Limb (tissue), 2 donors: ENCODE results near the gene ACP1.

Source experiments
- DNase-seq, 2 donors: peaks; one replicate each; pipeline ENCODE4 v3.0.0-alpha.2; 2016; ENCODE audit errors: extremely low spot score in 2 of 2

The ACP1 gene

DNA sequence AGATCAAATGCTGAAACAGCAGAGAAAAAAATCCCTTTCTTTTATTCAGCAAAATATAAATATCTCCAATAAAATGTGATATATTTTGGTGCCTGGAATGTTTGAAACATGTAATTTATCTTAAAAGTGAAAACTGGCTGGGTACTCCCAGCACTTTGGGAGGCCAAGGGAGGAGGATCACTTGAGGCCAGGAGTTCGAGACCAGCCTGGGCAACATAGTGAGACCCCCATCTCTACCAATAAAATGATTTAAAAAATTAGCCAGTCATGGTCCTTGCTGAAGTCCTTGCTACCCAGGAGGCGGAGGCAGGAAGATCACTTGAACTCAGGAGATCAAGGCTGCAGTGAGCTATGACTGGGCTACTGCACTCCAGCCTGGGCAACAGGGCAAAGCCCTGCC lies 9.6 kb upstream of the ACP1 start:
- no peak for DNase-seq

DNA sequence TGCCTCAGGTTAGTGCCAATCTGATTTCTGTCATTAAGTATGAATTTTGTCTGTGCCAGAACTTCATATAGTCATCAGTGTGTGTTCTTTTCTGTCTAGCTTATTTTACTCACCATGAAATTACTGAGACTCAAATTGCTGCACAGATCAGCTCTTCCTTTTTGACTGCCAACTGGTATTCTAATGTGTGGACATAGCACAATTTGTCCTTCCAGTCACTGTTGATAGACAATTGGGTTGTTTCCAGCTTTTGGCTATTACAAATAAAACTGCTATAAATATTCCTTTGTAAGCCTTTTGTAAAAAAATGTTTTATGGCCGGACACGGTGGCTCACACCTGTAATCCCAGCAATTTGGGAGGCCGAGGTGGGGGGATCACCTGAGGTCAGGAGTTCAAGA lies 8.7 kb upstream of the ACP1 start:
- DNase-seq, result no peak

GRCh38 chr2:257429-257828 lies 7.3 kb upstream of the ACP1 start:
- no peak for DNase-seq

DNA sequence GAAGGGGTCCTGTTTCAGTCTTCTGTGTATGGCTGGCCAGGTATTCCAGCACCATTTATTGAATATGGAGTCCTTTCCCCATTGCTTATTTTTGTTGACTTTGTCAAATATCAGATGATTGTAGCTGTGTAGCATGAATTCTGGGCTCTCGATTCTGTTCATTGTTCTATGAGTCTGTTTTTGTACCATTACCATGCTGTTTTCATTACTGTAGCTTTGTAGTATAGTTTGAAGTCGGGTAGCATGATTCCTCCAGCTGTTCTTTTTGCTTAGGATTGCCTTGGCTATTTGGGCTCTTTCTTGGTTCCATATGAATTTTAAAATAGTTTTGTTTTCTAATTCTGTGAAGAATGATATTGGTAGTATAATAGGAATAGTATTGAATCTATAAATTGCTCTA lies 6.9 kb upstream of the ACP1 start:
- no peak for DNase-seq

- no peak for DNase-seq
Observed at GRCh38 chr2:258933-259332, 5.8 kb upstream of the ACP1 start.

DNA sequence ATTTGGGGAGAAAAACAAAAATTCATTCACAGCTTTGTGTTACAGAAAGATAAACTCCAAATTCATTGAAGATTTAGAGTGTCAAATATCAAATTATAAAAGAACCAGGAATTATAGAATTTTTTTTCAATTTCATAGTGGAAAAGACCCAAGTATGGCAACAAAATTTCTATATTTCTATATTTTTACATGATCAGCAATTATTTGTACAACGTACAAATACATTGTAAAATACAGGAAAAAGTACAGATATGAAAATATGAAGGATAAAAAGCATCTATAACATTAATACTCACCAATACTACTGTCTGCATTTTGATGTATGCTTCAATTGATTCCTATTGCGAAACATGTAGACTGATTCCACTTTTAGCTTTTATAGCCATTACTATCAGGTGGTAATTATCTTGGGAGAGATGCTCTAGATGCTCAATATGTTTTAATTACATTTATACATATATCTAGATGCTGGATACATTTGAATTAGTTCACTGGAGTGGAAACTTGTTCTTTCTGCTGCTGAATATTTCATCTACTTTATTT lies 4.9 kb upstream of the ACP1 start:
- no peak for DNase-seq

- DNase-seq, result no peak
Observed at GRCh38 chr2:260507-261161, 4.1 kb upstream of the ACP1 start.

- DNase-seq, result no peak
Observed at GRCh38 chr2:262117-262516, 2.6 kb upstream of the ACP1 start.

DNA sequence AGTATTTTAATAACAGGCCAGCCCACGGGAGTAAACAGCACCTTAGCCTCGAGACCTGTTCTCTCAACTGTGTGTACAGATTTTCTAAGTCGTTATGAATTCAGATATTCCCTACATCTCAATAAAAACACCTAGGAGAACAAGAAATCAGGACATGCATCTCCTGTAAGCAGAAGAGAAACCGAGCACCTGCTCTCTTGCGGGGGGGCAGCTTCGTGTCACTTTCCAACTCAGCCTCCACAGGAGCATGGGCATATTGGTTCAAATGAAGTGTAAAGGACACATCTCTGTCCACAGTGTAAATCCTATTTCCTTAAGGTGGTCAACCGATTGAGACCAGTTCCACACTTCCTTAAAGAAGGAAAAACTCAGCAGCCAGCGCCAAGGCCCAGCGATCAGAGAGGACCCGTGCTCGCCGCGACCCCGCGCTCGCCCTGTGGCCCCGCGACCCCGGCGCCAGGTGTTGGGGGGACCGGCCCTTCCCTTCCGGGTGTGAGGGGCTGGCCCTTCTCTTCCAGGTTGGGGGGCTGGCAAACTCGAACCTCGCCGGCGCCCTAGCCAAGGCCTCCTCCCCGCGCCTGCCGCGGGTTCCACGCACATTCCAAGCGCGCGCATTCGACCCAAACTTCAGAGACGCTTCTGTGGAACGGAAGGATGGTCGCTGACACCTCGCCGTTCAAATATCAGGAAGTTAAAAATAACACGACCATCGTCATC lies 1.6 kb upstream of the ACP1 start:
- DNase-seq, result peak in 1 of 2 donors; percentile 35

DNA sequence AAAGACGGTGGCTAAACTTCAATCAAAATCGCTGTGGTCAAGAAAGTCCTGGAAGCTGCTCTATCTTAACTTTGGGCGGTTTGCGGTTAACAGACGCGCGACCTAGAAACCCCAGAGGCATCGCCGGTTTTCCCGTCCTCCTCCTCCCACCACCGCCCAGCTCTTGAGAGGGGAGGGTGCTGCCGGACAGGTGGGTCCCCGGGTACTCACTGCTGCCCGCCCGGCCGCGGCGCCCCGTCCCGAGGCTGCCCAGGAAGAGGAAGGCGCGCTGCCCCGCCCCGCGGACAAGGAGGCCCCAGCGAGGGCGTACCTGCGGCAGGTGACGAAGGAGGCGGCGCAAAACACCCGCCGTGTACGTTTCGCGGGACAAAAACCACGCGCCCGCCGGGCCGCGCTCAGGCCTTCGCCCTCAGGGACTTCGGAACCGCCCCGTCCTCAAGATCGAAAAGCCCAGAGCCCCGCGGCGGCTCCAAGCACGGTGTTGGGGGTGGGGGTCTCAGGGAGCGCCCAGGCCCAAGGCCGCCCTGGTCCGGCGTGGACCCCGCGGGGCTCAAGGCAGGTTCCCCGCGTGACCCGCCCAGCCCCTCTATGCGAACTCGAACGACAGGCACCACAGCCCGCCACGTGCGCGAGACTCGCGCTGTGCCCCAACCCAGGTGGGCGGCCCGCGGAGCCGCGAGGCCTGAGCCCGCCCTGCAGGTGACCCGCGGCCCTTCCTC lies 814 bp upstream of the ACP1 start, which contains the start of gene SH3YL1:
TSS of gene SH3YL1 (minus strand) at position 259 of the 719 bp plus-strand sequence. CDS start at position 211, 48 bp downstream.
- no peak for DNase-seq

DNA sequence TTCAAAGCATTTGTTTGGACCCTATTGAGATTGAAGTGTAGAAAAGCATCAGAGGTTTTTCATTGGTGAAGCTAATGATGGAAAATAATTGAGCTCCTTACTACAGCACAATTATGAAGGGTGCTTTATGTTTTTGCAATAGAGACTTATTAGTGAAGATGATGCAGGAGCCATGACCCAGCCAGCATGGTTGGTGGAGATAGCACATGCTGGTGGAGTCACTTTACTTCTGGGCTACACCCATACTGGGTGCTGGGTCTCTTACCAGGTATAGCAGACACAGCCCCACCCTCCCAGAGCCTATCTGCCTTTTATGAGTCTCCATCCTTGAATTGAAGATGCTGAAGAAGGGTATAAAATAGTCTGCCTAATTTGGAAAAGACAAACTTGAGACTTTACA lies 3.6 kb downstream of the ACP1 start:
- no peak for DNase-seq

GRCh38 chr2:269356-270030 lies 4.7 kb downstream of the ACP1 start:
- DNase-seq, result no peak

- DNase-seq, result no peak
Observed at GRCh38 chr2:270861-271260, 6.1 kb downstream of the ACP1 start.

DNA sequence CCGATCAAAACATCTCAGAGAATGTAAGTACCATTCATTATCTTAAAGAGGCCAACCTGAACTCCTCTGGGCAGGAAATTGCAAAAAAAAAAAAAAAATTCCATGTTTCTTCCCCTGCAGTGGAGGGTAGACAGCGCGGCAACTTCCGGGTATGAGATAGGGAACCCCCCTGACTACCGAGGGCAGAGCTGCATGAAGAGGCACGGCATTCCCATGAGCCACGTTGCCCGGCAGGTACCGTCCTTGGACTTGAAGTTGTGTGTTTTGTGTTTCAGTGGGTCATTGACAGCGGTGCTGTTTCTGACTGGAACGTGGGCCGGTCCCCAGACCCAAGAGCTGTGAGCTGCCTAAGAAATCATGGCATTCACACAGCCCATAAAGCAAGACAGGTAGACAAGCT lies 7.2 kb downstream of the ACP1 start:
- no peak for DNase-seq

GRCh38 chr2:273333-273732 lies 8.6 kb downstream of the ACP1 start:
- DNase-seq, result no peak

- no peak for DNase-seq
Observed at GRCh38 chr2:274503-274902, 9.8 kb downstream of the ACP1 start.

GRCh38 chr2:275466-275865 lies 10.7 kb downstream of the ACP1 start:
- no peak for DNase-seq

DNA sequence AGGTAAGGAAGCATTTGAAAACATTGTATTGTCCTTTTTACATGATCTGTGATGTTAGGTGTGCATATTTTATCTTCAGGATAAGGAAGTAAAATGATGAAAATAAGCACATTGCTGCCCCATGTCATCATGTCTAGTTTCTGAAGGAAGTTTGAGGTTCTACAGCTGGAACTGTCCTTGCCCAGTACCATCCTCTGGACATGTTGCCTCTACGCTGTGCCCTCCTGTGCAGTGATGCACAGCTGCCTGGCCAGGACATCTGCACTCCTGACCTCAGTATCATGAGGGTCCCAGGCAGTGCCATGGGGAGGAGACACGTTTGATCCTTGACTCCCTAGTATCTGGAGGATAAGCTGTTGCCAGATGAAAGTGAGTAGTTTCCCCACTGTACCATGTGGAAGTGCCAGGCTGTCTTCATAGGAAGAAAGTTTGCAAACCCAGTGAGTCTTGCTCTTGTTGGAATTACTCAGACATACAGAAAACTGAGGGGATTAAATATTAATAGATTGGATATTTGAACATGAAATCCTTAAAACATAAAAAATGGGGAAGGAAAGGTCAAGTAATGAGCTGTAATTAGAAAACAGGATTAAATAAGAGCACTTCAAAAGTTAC lies 13.7 kb downstream of the ACP1 start:
- no peak for DNase-seq

DNA sequence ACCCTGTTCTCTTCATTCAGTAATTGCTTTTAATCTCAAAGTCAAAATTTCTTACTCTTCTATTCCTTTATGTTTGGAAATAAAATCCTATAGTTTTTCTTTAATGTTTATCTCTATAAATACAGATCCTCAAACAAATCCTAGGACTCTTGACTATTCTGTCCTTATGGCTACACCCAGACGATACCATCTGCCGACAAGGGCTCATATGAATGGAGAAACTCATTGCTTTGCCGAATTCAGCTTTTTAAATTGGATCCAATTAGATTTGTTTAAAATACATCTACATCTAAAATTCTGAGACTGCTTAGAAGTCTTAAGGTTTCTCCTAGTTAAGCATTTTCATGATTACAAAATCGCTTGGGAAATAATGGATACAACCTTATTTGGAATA lies 14.2 kb downstream of the ACP1 start:
- no peak for DNase-seq

DNA sequence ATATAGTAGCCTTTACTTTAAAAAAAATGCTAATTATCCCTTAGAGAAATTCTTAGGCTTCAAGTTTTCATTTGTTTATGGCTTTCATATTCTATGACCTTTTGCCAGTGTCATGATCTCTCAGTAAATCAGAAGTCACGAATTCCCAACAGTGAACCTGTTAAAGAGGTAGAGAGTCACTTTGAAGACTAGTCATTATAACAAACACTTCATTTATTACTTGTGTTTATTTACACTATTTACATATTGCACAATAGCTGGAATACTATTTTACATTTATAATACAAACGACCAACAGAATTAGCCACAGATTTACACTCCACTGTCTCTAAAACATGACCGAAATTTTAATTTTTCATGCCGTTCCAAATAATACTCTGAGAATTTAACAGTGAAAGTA lies 14.6 kb downstream of the ACP1 start:
- DNase-seq, result no peak

DNA sequence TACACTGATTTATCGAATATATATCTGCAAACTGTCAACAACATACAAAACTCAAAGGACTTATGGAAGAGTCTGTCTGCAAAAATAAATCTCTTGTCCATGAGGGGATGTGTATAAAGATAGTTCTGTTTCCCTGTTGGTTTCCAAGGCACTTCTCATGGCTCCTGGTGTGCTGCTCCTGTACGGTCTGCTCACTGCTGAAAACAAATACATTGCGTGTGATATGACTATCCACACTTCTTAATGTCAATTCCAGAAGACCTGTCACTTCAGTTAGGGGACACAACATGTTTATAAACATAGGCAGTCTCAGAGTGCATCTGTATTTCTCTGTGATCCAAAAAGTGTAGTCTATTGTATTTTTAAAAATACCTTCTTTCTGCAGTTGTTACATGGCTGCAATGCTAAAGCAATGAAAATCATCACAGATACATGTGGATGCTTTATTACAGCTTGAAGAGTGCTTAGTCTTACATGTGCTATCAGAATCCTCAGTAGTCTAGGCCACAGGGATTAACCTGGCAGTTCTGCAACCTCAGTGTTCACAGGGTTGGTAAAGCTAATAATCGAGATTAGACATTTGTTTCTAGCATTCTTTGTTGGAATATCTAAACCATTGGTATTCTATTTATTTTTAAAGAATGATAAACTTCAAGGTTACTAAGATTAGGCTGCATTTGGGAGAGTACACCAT lies 15.4 kb downstream of the ACP1 start:
- DNase-seq, result no peak
